Activated T-cell treated with anti-CD3 and anti-CD28 coated beads for 1 hour (primary cell): ENCODE measurements around the gene PRKACG.

Source experiments
- DNase-seq: peaks from one replicate; pipeline ENCODE4 v3.0.0-alpha.2; 2020; ENCODE audit warnings: low read depth

The PRKACG gene

DNA sequence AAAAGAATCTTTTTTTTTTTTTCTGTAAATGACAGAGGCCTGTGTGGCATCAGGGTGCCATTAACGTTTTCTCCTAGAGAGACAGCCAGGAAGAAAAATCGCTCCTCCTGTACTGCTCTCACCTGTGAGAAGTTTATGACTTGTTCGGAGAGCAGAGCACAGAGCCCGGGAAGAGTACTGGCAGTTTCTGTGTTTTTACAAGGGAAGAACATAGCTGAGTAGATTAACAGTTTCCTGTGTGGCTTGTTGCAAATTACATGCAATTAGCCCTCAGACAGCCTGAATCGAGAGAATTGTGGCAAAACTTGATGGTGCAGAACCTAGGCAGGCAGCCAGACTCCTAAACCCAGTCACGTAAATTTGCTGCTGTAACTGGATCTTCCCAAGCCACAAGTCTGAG is 32.1 kb downstream of the PRKACG start:
- no peak for DNase-seq

DNA sequence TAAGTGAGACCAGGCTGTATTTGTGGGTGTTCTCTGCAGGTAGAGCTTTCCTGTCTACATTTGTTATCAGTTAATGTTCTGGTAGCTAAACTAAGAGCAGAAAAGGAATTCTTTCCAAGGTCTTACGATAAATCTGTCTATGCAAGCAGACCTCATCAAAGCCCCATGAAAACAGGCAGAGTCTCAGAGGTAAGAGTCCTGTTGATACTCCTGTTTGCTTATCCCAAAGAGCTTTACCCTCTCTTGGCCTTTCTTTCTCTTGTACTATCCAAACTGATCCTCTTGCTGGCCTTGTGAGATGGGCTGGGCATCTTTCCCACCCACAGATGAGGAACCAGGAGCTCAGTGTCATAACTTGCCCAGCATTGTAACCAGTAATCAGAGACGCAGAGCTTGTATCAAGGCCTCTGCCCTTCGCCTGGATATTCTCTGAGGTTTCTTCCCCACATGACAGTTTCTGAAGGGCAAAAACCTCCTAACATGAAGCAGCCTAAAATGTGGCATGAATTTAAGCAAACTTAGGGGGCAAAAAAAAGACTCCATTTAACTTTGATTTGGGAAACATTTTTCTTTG is 33.5 kb downstream of the PRKACG start:
- no peak for DNase-seq

DNA sequence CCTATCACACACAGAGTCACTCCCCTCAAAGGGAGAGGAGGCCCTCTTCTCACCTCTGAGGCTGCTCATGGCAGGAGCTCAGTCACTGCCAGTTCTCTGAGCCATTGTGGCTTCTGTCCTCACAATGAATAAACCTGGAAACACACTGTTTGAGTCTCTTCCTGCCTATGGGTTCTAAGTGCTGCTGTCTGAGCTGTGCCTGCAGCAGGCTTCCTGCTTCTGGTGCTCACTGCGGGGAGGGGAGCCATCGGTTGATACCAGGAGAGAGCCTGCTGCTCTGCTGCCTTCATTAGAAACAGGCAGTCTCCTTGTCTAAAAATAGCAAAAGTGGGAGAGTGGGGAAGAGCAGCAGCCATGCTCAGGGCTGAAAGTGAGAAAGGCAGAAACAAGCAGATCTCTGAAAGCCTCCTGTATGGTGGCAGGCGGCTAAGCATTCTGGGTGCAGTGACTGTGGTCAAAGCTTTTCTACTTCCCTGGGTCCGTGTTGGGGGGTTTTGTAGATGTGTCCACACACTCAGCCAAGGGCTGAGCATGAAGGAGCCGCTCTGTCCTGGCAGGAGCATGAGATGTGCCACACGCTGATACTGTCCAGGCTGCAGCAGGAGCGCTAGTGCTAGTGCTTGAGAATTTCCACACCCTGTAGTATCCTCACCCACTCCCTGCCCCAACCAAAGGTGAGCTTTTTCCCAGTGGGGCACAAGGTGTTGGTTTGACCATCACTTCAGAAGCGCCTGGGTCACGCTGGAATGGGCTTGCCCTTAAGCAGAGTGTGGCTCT is 34.2 kb downstream of the PRKACG start:
- DNase-seq: no peak

DNA sequence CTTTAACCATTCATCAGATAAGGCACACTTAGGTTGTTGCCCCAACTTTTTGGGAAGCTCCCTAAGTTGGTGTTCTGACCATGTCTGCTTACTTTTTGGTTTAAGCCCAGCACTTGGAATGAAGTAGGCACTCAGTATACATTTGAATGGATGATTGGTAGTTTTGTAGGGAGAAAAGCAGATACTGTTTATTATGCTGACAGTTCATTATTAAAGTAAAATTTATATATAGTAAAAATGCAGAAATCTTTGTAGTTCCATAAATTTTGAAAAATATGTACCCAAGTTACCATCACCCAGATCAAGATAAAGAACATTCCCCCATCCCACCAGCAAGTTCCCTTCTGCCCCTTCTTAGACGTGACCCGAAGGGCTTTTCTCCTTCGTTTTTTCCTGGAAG is 35.4 kb downstream of the PRKACG start:
- DNase-seq: no peak

DNA sequence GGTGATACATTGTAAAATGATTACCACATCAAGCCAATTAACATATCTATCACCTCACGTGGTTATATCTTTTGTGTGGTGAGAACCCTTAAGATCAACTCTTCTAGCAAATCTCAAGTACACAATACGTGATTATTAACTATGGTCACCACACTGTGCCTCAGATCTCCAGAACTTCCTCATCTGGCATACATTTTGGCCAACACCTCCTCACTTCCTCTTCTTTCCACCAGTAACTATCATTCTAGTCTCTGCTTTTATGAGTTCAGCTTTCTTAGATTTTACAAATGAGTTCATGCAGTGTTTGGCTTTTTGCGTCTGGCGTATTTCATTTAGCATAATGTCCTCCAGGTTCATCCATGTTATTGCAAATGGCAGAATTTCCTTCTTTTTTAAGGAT is 35.8 kb downstream of the PRKACG start:
- DNase-seq: no peak

DNA sequence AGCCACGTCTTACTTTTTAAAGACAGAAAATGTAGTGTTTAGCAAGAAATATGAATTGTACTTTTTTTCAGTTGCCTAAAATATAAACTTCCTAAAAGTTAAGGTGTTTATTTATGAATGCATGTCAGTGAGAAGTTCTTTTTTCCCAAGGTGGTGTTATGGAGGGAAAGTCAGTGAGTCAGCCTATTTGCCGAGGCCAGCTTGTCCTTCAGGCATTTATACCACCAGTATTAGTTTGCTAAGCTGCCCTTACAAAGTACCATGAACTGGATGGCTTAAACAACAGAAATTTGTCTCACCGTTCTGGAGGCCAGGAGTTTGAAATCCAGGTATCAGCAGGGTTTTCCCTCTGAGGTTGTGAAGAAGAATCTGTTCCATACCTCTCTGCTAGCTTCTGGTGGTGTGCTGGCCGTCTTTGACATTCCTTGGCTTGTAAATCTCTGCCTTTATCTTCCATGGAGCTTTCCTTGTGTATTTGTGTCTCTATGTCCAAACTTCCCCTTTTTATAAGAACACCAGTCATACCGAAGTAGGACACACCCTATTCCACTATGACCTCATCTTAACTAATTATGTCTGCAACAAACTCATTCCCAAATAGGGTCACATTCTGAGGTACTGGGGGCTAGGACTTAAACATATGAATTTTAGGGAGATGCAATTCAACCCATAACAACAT is 38.4 kb downstream of the PRKACG start:
- DNase-seq: no peak

DNA sequence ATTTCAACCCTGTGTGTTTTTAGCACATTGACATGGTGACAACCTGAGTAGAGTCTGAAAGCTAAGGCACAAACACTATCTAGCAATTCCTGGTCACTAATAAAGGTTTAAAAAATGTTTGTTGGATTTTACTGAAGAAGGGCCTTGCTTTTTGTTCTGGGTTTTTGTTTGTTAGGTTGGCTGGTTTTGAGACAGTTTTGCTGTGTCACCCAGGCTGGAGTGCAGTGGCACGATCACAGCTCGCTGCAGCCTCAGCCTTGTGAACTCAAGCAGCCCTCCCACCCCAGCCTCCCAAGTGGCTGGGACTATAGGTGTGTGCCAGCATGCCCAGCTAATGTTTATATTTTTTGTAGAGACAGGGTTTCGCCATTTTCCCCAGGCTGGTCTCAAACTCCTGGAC is 39.0 kb downstream of the PRKACG start:
- DNase-seq: no peak

DNA sequence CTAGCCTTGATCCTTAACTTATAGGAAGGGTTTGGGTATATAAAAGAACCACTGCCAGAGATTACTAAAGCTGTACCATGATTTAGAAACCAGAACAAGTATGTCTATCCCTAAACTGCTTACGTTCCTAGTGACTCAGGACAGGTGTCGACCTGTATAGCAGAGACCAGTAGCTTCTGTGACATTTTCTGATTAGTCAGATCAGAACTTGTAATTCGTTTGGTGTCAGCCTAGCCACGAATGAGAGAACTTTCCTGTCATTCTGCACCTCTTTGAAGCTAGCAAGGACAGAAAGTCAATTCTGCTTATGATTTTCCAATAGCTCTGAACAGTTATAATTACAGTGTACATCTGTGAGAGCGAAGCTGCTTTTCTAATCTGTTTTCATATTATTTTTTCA is 39.5 kb downstream of the PRKACG start:
- no peak for DNase-seq

DNA sequence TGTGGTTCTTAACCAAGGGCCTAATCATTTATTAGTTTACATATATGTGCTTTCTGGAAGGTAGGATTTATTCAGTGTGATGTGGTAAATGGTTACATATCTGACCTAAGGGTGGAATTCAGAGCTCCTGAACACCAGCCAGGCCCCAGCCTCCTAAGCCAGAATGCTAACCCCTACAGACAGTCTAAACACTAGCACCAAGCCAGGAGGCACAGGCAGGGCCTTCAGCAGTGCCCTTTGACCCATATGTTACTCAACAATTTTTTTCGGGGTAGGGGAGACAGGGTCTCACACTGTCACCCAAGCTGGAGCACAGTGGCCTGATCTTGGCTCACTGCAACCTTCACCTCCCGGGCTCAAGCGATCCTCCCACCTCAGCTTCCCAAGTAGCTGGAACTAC is 40.3 kb downstream of the PRKACG start:
- DNase-seq: no peak

DNA sequence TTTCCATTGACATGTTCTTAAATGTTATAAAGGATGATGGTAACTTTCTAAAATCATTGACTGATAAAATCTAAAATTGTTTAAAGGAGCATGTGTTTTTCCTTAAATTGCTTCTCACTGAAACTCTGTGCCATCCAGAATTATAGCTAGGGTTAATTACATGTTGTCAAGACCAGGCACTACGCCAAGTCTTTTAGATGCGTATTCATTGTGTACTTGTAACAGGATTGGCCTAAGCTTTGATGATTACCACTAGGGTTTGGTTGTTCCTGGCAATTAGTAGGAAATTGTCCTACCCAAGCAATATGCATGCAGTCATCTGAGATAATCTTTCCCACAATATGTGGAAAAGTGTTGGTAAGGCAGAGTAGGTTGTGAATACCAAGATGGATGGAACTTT is 43.8 kb downstream of the PRKACG start:
- no peak for DNase-seq

DNA sequence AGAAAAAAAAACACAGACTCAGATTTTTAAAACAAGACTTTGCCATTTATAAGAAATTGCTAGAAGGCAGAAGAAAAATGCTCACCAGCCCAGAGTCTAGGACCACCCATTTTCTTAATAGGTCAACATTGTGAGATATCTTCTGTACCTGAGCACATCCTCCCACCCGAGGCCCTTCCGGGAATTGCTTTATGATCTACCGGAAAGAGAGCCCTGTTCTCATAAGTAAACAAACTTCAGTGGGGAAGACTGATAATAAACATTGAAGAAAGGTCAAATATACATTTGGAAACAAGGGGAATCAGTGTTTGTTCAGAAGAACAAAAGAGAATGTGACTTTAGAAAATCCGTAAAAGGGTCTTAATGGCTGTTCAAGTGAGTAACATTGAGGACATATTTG is 44.4 kb downstream of the PRKACG start:
- DNase-seq: no peak

DNA sequence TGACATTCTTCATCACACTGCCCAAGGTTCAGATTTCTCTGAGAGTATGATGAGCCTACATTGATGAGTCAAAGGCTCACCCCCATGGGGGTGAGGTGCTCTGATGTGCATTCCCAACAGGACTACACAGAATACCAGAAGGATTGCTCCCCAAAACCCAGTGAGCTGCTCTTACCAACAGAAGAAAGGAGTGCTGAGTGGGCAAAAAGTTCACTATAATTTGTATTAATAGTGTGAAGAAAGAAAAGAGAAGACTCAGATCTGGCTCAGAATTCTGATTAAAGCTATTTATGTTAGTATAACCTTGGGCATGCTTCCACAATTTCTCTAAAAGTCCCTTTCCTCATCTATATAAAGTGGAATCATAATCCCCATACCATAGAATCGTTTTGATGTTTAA is 46.1 kb downstream of the PRKACG start:
- no peak for DNase-seq

DNA sequence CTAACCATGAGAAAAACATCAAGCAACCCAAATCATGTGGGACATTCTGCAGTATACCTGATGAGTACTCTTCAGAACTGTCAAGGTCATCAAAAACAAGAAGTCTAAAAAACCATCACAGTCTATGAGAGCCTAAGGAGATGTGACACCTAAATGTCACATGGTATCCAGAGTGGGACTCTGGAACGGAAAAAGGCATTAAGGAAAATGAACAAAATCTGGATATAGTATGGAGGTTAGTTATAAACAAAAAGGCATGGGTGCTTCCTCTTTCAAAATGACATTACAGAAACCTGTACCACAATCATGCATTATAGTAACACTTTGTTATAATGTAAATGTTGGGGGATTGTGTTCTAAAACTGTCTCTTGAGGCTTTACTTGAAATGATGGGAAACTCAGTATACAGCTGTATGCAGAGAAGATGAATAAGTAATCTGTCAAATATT is 47.4 kb downstream of the PRKACG start:
- DNase-seq: no peak

DNA sequence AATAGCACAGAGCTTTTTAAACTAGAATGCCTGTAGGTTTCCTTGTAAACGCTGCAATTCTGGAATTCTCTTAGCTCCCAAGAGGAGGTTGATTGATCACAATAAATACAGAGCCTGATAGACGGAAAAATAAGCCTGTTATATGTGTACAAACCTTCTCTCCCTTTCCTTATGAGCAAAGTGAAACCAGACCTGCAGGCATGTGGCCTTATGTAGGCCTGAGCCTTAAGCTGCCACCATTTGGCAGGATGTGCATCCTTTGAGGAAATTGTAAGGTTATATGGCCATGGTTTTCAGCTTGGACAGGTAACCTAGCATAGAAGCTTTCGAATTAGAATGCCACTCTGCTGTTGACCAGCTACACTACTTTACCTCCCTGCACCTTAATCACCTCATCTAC is 49.1 kb downstream of the PRKACG start:
- DNase-seq: no peak

DNA sequence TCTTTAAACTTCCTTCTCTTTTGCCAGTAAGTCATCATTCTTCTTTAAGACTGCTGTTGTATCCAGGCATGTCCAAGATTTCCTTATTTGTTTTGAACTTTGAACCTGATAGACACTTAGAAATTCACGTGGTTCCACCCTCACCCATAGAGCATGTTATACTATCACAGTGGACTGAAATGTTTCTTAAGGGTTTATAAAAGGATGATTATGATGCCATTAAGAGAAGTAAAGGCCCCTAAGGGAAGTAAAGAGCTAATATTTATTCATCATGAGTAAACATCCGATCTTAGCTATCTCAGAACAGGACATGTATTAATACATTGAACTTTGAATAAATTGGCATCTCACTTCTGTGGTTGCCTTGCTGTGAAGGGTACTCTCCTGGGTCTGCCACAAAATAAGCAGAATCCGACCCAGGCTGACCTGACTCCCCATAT is 49.8 kb downstream of the PRKACG start:
- DNase-seq: no peak

DNA sequence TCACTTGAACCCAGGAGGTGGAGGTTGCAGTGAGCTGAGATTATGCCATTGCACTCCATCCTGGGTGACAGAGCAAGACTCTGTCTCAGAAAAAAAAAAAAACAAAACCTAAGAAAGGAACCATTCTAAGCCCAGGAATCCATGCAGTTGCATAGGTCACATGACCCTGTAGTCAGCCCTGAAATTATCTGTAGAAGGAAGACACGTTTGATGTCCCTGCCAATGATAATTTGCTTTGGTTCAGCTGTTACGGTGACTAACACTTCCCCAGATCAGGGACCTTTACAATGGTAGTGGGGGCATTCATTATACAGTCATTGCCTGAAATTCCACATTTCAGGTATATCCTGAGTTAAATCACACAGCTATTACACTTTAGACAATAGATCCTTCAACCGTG is 50.5 kb downstream of the PRKACG start:
- no peak for DNase-seq
